Renal cortex interstitium (tissue), 11 donors: ENCODE measurements around the gene USP32. TPM values are rescaled to one million over a fixed set of nuclear protein-coding genes. Genes with fewer than 3 reads are reported as not detected.
"Not testable (repeated sequence)": the region's sequence is repeated elsewhere in the genome, so short reads cannot be mapped to it uniquely, and the experiment has no call there.

Experiments used
- DNase-seq, 11 donors: peaks; one replicate each; pipeline ENCODE4 v3.0.0-alpha.2; 2013; ENCODE audit warnings: low read depth in 9 of 11, low spot score in 4 of 11; ENCODE audit errors: extremely low read depth in 1 of 11
- polyA plus RNA-seq, 3 donors: library from polyadenylated mRNA; unstranded; fragments of 120-200 nt; gene quantifications; one replicate each; pipeline ENCODE4 v1.2.1, GENCODE V29; 2013; ENCODE audit not compliant: insufficient read length in 3 of 3

The USP32 gene
- polyA plus RNA-seq, 3 donors = 40.4 to 48.7 (median 43.6) TPM

GRCh38 chr17:60387666-60388065 lies 4.3 kb downstream of the USP32 start:
- no peak for DNase-seq

GRCh38 chr17:60386147-60387058 lies 5.5 kb downstream of the USP32 start:
- no peak for DNase-seq

GRCh38 chr17:60384921-60385320 lies 7.0 kb downstream of the USP32 start:
- DNase-seq = not testable (repeated sequence)

- DNase-seq = no peak
These were observed 8.6 kb downstream of the USP32 start for GRCh38 chr17:60383379-60383778.

GRCh38 chr17:60381958-60382357 lies 10.0 kb downstream of the USP32 start:
- DNase-seq = no peak

GRCh38 chr17:60379461-60379860 lies 12.5 kb downstream of the USP32 start:
- DNase-seq = not testable (repeated sequence)

- DNase-seq = not testable (repeated sequence)
These were observed 13.7 kb downstream of the USP32 start for GRCh38 chr17:60378187-60378586.

GRCh38 chr17:60372790-60373483 lies 19.0 kb downstream of the USP32 start:
- DNase-seq = no peak

- no peak for DNase-seq
These were observed 20.0 kb downstream of the USP32 start for GRCh38 chr17:60371818-60372510.

- DNase-seq = no peak
These were observed 20.5 kb downstream of the USP32 start for GRCh38 chr17:60371416-60371815.

- DNase-seq = no peak
These were observed 22.2 kb downstream of the USP32 start for GRCh38 chr17:60369727-60370126.

GRCh38 chr17:60363700-60364405 lies 28.1 kb downstream of the USP32 start:
- no peak for DNase-seq

GRCh38 chr17:60362329-60362728 lies 29.6 kb downstream of the USP32 start:
- no peak for DNase-seq

- no peak for DNase-seq
These were observed 30.0 kb downstream of the USP32 start for GRCh38 chr17:60361889-60362288.

GRCh38 chr17:60359415-60359814 lies 32.5 kb downstream of the USP32 start:
- DNase-seq = no peak

- DNase-seq = no peak
These were observed 33.2 kb downstream of the USP32 start for GRCh38 chr17:60358606-60359225.

- no peak for DNase-seq
These were observed 35.0 kb downstream of the USP32 start for GRCh38 chr17:60356940-60357339.

GRCh38 chr17:60355663-60356594 lies 36.0 kb downstream of the USP32 start:
- no peak for DNase-seq
